ENCODE measurements around the gene PRKN.

Gene PRKN

GRCh38 chr6:162363757-162364156 lies 363.8 kb downstream of the PRKN start:
- TF ChIP-seq, protein P1, sequence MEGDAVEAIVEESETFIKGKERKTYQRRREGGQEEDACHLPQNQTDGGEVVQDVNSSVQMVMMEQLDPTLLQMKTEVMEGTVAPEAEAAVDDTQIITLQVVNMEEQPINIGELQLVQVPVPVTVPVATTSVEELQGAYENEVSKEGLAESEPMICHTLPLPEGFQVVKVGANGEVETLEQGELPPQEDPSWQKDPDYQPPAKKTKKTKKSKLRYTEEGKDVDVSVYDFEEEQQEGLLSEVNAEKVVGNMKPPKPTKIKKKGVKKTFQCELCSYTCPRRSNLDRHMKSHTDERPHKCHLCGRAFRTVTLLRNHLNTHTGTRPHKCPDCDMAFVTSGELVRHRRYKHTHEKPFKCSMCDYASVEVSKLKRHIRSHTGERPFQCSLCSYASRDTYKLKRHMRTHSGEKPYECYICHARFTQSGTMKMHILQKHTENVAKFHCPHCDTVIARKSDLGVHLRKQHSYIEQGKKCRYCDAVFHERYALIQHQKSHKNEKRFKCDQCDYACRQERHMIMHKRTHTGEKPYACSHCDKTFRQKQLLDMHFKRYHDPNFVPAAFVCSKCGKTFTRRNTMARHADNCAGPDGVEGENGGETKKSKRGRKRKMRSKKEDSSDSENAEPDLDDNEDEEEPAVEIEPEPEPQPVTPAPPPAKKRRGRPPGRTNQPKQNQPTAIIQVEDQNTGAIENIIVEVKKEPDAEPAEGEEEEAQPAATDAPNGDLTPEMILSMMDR (IDR thresholded peaks at IDR 0.05; ENCODE audit: insufficient read depth, low read depth, low read length, missing control alignments): no peak
- H3K4me3 ChIP-seq (ENCODE audit: low read length): no peak overlapping the region
- no peak for DNase-seq (ENCODE audit: low read depth)

- TF ChIP-seq, protein P1 (IDR thresholded peaks at IDR 0.05; ENCODE audit: insufficient read depth, low read depth, low read length, missing control alignments): no peak
- DNase-seq (ENCODE audit: low read depth): no peak
- no peak overlapping the region for H3K4me3 ChIP-seq (ENCODE audit: low read length)
Observed at GRCh38 chr6:162360901-162361567, 366.5 kb downstream of the PRKN start.

DNA sequence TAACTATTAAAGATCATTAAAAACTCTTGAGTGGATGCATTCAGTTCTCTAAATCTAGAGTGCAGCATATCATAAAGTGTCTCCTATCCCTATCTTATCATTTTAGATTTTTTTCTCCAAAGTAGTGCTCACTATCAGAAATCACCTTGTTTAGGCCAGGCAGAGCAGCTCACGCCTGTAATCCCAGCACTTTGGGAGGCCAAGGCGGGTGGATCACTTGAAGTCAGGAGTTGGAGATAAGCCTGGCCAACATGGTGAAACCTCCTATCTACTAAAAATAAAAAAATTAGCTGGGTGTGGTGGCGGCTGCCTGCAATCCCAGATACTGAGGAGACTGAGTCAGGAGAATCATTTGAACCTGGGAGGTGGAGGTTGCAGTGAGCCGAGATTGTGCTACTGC lies 368.9 kb downstream of the PRKN start:
- no peak overlapping the region for H3K4me3 ChIP-seq (ENCODE audit: low read length)
- DNase-seq (ENCODE audit: low read depth): no peak

GRCh38 chr6:162345051-162345511 lies 382.5 kb downstream of the PRKN start:
- DNase-seq (ENCODE audit: low read depth): peak; percentile 51
- TF ChIP-seq, protein P1 (IDR thresholded peaks at IDR 0.05; ENCODE audit: insufficient read depth, low read depth, low read length, missing control alignments): no peak
- no peak overlapping the region for H3K4me3 ChIP-seq (ENCODE audit: low read length)

More for the DNA sequence above, 368.9 kb downstream of the PRKN start:
- TF ChIP-seq, protein P1 (IDR thresholded peaks at IDR 0.05; ENCODE audit: insufficient read depth, low read depth, low read length, missing control alignments): no peak

- DNase-seq (ENCODE audit: low read depth): no peak
- H3K4me3 ChIP-seq (ENCODE audit: low read length): no peak overlapping the region
- TF ChIP-seq, protein P1 (IDR thresholded peaks at IDR 0.05; ENCODE audit: insufficient read depth, low read depth, low read length, missing control alignments): no peak
Observed at GRCh38 chr6:162344646-162345010, 382.9 kb downstream of the PRKN start.

- TF ChIP-seq, protein P1 (IDR thresholded peaks at IDR 0.05; ENCODE audit: insufficient read depth, low read depth, low read length, missing control alignments): no peak
- H3K4me3 ChIP-seq (ENCODE audit: low read length): no peak overlapping the region
- DNase-seq (ENCODE audit: low read depth): no peak
Observed at GRCh38 chr6:162343936-162344645, 383.5 kb downstream of the PRKN start.

All from epithelial cell of esophagus (primary cell).